ENCODE data around the gene TMIGD2.

The TMIGD2 gene

DNA sequence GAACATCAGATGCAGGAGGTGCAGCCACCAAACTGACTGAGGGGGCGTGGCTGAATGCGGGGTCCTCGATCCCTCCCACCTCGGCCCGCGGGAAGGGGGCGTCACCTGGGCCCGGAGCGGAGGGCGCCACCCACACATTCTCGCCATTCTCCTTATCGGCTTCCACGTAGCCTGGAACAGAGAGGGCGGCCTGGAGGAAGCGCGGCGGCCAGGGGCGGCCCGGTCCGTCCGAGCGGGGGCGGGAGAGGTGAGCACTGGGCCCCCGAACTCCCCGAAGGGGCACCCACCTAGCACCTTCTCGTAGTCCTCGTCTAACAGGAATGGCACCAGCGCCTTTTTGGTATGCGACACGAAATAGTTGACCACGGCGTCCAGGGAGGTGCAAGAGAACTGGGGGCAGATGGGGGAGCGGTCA lies 24.7 kb upstream of the TMIGD2 start:
- DNase-seq (ENCODE audit: low read depth in 2 of 2, low spot score in 1 of 2), result no peak

GRCh38 chr19:4326215-4326836 lies 24.1 kb upstream of the TMIGD2 start:
- DNase-seq (ENCODE audit: low read depth in 2 of 2, low spot score in 1 of 2), result no peak

- no peak for DNase-seq (ENCODE audit: low read depth in 2 of 2, low spot score in 1 of 2)
Measured at GRCh38 chr19:4324228-4324627, 22.0 kb upstream of the TMIGD2 start.

GRCh38 chr19:4323692-4324091 lies 21.5 kb upstream of the TMIGD2 start:
- DNase-seq (ENCODE audit: low read depth in 2 of 2, low spot score in 1 of 2), result no peak

GRCh38 chr19:4322942-4323665 lies 20.9 kb upstream of the TMIGD2 start:
- DNase-seq (ENCODE audit: low read depth in 2 of 2, low spot score in 1 of 2), result no peak

- no peak for DNase-seq (ENCODE audit: low read depth in 2 of 2, low spot score in 1 of 2)
Measured at GRCh38 chr19:4320419-4320818, 18.2 kb upstream of the TMIGD2 start.

GRCh38 chr19:4319067-4319718 lies 17.0 kb upstream of the TMIGD2 start:
- DNase-seq (ENCODE audit: low read depth in 2 of 2, low spot score in 1 of 2), result no peak

GRCh38 chr19:4318460-4318859 lies 16.3 kb upstream of the TMIGD2 start:
- DNase-seq (ENCODE audit: low read depth in 2 of 2, low spot score in 1 of 2), result no peak

- no peak for DNase-seq (ENCODE audit: low read depth in 2 of 2, low spot score in 1 of 2)
Measured at GRCh38 chr19:4316956-4317355, 14.8 kb upstream of the TMIGD2 start.

- no peak for DNase-seq (ENCODE audit: low read depth in 2 of 2, low spot score in 1 of 2)
Measured at GRCh38 chr19:4313847-4314490, 11.8 kb upstream of the TMIGD2 start.

DNA sequence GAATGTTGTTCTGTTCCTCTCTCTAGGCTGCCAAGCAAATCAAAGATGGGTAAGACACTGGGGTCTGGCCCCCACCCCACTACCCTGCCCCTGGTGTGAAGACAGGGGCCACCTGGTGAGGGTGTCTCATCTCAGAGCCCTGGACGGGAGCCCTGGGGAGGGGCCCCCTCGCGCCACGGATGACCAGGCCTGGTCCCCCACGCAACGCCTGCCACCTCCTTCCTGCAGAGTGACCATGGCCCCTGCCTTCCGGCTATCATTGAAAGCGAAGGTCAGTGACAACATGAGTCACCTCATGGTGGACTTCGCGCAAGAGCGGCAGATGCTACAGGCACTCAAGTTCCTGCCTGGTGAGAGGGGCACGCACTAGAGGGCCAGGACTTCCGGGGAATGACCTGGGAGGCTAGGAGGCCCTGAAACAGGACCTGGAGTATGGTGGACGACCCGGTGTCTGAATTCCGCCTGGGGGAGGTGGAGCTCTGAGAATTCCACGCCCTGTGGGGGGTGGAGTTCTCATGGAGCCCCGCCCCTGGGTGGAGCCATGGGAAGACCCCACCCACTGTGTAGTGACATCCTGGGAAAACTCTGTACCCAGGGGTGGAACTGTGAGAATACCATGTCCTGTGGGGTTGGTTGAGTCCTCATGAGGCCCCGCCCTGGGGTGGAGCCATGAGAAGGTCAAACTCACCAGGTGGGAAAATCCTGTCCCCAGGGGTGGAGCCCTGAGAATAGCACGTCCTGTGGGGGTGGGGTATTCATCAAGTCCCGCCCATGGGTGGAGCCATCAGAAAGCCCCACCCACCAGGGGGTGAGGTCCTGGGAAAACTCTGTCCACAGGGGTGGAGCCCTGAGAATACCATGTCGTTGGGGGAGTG lies 8.3 kb upstream of the TMIGD2 start:
- no peak for DNase-seq (ENCODE audit: low read depth in 2 of 2, low spot score in 1 of 2)

DNA sequence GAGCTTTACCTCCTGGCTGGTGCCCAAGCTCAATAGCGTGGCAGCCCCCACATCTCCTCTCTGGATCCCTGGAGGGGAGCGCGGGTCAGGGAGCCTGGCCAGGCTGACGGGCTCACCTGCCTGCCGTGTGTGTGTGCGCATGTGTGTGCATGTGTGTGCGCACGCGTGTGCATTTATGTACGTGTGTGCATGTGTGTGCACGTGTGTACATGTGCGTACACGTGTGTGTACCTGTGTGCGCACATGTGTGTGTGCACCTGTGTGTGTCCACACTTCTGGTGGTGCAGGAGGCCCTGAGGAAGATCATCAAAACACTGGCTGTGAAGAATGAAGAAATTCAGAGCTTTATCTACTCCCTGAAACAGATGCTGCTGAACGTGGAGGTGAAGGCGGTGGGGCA lies 3.5 kb upstream of the TMIGD2 start:
- no peak for DNase-seq (ENCODE audit: low read depth in 2 of 2, low spot score in 1 of 2)

- DNase-seq (ENCODE audit: low read depth in 2 of 2, low spot score in 1 of 2), result no peak
Measured at GRCh38 chr19:4305257-4305612, 3.0 kb upstream of the TMIGD2 start.

DNA sequence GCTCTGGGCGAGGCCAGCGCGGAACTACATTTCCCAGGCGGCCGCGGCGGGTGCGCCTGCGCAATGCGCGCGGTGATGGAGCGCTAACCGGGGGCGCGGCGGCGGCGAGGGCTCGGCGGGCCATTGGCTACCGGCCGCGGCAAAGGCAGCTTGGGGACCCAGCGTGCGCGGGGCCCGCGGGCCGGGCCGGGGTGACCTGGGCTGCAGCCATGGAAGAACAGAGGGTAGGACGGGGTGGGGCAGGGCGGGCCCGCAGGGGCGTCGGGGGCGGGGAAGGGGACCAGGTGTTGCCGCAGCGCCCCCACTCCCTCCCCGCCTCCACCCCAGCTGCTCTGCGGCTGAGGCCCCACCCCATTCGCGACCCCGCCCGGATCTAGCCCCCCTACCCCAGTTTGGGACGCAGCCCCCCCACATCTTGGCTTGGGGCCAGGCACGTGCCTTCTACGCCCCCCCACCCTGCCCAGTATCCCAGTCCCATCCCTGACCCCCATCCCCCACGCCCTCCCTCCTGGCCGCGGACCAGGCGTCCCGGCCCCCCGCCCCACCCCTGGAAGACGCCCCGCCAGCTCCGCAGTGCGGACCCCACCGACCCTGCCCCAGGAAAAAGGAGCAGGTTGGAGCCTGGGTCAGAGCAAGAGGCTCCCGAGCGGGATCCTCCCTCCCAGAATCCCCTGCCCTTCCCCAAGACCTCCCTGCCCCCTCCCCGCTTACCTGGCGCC lies 2.5 kb upstream of the TMIGD2 start, which contains the start of gene FSD1:
FSD1 (plus strand) TSS at position 61 of the 719 bp plus-strand sequence; CDS start at position 210, 149 bp downstream.
- DNase-seq (ENCODE audit: low read depth in 2 of 2, low spot score in 1 of 2), result peak; percentile 24 to 27

GRCh38 chr19:4303819-4304537 lies 1.8 kb upstream of the TMIGD2 start:
- DNase-seq (ENCODE audit: low read depth in 2 of 2, low spot score in 1 of 2), result no peak

DNA sequence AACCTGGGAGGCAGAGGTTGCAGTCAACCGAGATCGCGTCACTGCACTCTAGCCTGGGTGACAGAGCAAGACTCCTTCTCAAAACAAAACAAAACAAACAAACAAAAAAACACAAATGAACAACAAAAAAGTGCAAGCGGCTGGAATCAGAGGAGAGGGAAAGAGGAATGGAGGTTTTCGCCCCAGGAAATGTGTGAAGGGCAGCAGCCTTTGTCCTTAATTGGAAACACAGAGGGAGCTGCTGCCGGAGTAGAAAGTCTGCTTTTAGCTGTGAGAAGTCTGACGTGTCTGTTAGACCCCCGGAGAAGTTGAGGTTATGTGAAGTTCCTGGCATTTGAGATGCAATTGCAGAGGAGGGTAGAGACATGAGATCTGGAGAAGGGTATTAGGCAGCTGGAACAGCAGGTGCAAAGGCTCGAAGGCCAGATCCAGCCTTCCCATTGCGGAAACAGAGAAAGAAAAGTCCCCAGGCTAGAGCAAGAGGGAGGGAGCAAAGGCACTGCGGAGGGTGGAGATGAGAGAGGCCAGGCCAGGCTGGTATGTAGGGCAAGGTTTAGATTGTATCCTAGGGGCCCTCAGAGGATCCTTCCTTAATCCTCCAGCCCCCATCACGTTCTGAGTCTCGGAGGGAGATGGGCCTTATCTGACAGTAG lies 473 bp downstream of the TMIGD2 start:
- DNase-seq (ENCODE audit: low read depth in 2 of 2, low spot score in 1 of 2), result no peak

- no peak for DNase-seq (ENCODE audit: low read depth in 2 of 2, low spot score in 1 of 2)
Measured at GRCh38 chr19:4300589-4300988, 1.6 kb downstream of the TMIGD2 start.

DNA sequence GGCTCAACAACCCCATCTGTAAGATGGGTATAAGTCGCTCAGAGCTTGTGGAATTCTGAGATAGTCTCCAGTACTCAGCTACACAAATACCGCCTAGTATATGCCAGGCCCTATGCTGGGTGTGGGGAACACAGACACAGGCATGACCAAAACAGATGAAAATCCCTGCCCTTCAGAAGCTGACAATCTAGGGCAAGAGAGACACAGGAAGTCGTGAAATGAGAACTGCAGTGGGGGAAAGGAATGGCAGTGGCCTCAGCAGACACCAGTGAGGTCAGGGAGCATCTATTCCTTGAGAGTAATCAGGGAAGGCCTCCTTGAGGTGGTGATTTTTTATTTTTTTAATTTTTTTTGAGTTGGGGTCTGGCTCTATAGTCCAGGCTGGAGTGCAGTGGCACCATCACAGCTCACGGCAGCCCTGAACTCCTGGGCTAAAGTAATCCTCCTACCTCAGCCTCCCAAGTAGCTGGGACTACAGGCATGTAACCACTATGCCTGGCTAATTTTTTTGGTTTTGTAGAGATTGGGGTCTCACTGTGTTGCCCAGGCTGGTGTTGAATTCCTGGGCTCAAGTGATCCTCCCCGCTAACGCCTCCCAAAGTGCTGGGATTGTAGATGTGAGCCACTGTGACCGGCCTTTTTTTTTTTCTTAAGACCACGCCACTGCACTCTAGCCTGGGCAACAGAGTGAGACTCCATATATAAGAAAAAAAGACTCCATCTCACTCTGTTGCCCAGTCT lies 3.2 kb downstream of the TMIGD2 start:
- no peak for DNase-seq (ENCODE audit: low read depth in 2 of 2, low spot score in 1 of 2)

Measured in stimulated activated CD8-positive, alpha-beta memory T cell treated with anti-CD3 and anti-CD28 coated beads, Interleukin-4, amount 100 ng/mL, for 4 hours (primary cell).